ENCODE results near the gene MYBL2.

The MYBL2 gene

DNA sequence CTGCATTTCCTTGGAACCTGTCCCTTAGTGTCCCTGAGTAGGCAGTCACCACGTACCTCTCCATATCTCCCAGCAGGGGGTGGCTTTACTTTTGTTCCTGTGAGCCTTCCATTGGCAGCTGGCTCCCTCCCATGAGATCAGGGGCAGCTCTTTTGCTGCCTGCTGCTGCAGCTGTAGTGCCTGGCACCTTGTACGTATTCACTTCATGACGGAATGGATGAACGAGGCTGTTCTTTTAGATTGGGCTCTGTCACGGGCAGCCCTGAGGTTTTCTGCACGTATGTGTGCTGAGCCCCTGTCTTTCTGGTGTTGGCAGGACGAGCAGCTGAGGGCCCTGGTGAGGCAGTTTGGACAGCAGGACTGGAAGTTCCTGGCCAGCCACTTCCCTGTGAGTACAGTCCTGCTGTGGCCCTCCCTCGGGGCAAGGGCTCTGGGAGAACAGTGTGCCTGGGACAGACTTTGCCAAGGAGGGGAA, 14.6 kb downstream of the MYBL2 start:
- Histone ChIP-seq H3K79me2 (no peaks in the 10 kb centered on the region), H3K36me3 (ENCODE audit: control insufficient read depth, insufficient read depth, low read length) (no peaks in the 10 kb centered on the region), H3K9ac (no peak overlapping the region), H3K4me3 (ENCODE audit: low read depth, low read length) (no peak overlapping the region), H3K4me2 (ENCODE audit: low read length) (no peak overlapping the region), H3K9me3 (ENCODE audit: control insufficient read depth, low read length) (no peaks in the 10 kb centered on the region), H3K4me1 (no peaks in the 10 kb centered on the region), H2AFZ (no peak overlapping the region), H3K27ac (no peak overlapping the region), H3K27me3 (ENCODE audit: control insufficient read depth, insufficient read depth, low read length) (no peaks in the 10 kb centered on the region)
- TF ChIP-seq, protein P1, sequence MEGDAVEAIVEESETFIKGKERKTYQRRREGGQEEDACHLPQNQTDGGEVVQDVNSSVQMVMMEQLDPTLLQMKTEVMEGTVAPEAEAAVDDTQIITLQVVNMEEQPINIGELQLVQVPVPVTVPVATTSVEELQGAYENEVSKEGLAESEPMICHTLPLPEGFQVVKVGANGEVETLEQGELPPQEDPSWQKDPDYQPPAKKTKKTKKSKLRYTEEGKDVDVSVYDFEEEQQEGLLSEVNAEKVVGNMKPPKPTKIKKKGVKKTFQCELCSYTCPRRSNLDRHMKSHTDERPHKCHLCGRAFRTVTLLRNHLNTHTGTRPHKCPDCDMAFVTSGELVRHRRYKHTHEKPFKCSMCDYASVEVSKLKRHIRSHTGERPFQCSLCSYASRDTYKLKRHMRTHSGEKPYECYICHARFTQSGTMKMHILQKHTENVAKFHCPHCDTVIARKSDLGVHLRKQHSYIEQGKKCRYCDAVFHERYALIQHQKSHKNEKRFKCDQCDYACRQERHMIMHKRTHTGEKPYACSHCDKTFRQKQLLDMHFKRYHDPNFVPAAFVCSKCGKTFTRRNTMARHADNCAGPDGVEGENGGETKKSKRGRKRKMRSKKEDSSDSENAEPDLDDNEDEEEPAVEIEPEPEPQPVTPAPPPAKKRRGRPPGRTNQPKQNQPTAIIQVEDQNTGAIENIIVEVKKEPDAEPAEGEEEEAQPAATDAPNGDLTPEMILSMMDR (IDR thresholded peaks at IDR 0.05) = no peak

- Histone ChIP-seq H3K36me3 (ENCODE audit: control insufficient read depth, insufficient read depth, low read length) (no peaks in the 10 kb centered on the region), H2AFZ (no peak overlapping the region), H3K9me3 (ENCODE audit: control insufficient read depth, low read length) (no peaks in the 10 kb centered on the region), H3K27ac (no peak overlapping the region), H3K9ac (no peak overlapping the region), H3K27me3 (ENCODE audit: control insufficient read depth, insufficient read depth, low read length) (no peaks in the 10 kb centered on the region), H3K4me3 (ENCODE audit: low read depth, low read length) (no peak overlapping the region), H3K4me1 (no peaks in the 10 kb centered on the region), H3K4me2 (ENCODE audit: low read length) (no peak overlapping the region), H3K79me2 (no peaks in the 10 kb centered on the region)
- TF ChIP-seq, protein P1 (IDR thresholded peaks at IDR 0.05) = no peak
Measured at GRCh38 chr20:43681991-43682410, 15.1 kb downstream of the MYBL2 start.

GRCh38 chr20:43682446-43682845, 15.5 kb downstream of the MYBL2 start:
- Histone ChIP-seq H3K4me1 (no peaks in the 10 kb centered on the region), H3K27me3 (ENCODE audit: control insufficient read depth, insufficient read depth, low read length) (no peaks in the 10 kb centered on the region), H3K4me3 (ENCODE audit: low read depth, low read length) (no peak overlapping the region), H2AFZ (no peak overlapping the region), H3K27ac (no peak overlapping the region), H3K79me2 (no peaks in the 10 kb centered on the region), H3K36me3 (ENCODE audit: control insufficient read depth, insufficient read depth, low read length) (no peaks in the 10 kb centered on the region), H3K4me2 (ENCODE audit: low read length) (no peak overlapping the region), H3K9ac (no peak overlapping the region), H3K9me3 (ENCODE audit: control insufficient read depth, low read length) (no peaks in the 10 kb centered on the region)
- TF ChIP-seq, protein P1 (IDR thresholded peaks at IDR 0.05) = no peak

DNA sequence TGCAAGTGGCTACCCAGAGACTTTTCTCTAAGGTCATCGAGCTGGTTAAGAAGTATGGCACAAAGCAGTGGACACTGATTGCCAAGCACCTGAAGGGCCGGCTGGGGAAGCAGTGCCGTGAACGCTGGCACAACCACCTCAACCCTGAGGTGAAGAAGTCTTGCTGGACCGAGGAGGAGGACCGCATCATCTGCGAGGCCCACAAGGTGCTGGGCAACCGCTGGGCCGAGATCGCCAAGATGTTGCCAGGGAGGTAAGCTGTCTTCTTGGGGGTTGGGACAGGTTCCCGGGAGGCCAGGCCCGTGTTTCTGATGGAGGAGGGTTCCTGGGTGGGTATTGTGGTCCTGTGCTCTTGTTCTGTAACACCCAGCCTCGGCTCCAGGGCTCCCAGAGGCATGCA, 19.9 kb downstream of the MYBL2 start:
- no peak overlapping the region for H2AFZ ChIP-seq
- no peaks in the 10 kb centered on the region for H3K4me1 ChIP-seq
- H3K27ac ChIP-seq = no peak overlapping the region
- H3K4me3 ChIP-seq (ENCODE audit: low read depth, low read length) = no peak overlapping the region
- H3K9ac ChIP-seq = no peak overlapping the region
- TF ChIP-seq, protein P1 (IDR thresholded peaks at IDR 0.05) = no peak
- no peaks in the 10 kb centered on the region for H3K36me3 ChIP-seq (ENCODE audit: control insufficient read depth, insufficient read depth, low read length)
- H3K9me3 ChIP-seq (ENCODE audit: control insufficient read depth, low read length) = no peaks in the 10 kb centered on the region
- H3K79me2 ChIP-seq = no peaks in the 10 kb centered on the region
- no peaks in the 10 kb centered on the region for H3K27me3 ChIP-seq (ENCODE audit: control insufficient read depth, insufficient read depth, low read length)
- H3K4me2 ChIP-seq (ENCODE audit: low read length) = no peak overlapping the region

- H3K36me3 ChIP-seq (ENCODE audit: control insufficient read depth, insufficient read depth, low read length) = no peaks in the 10 kb centered on the region
Measured at GRCh38 chr20:43689165-43689564, 22.3 kb downstream of the MYBL2 start.

More at GRCh38 chr20:43689165-43689564, 22.3 kb downstream of the MYBL2 start:
- Histone ChIP-seq H3K4me3 (ENCODE audit: low read depth, low read length) (no peak overlapping the region), H2AFZ (no peak overlapping the region), H3K27ac (no peak overlapping the region), H3K27me3 (ENCODE audit: control insufficient read depth, insufficient read depth, low read length) (no peaks in the 10 kb centered on the region), H3K4me2 (ENCODE audit: low read length) (no peak overlapping the region), H3K9me3 (ENCODE audit: control insufficient read depth, low read length) (no peaks in the 10 kb centered on the region), H3K79me2 (no peaks in the 10 kb centered on the region), H3K4me1 (no peaks in the 10 kb centered on the region), H3K9ac (no peak overlapping the region)
- TF ChIP-seq, protein P1 (IDR thresholded peaks at IDR 0.05) = no peak

Measured in parathyroid adenoma (tissue), 2 donors.